B cell (primary cell): ENCODE measurements around the gene RPAP2. TPM values are rescaled to one million over a fixed set of nuclear protein-coding genes. Genes with fewer than 3 reads are reported as not detected.

Source experiments
- ATAC-seq: fragments of 200-7000 bp; cut with Tn5 transposase; one replicate; pipeline ENCODE4 v1.10.0; 2021; ENCODE audit warnings: low read depth, mild to moderate bottlenecking, moderate number of reproducible peaks, moderate library complexity
- CTCF ChIA-PET: fragments of 350-600 bp; sonication (Branson Sonifier 250); formaldehyde crosslinking; loops from one replicate; lab custom pipeline; 2021; ENCODE audit warnings: antibody characterized with exemption, inconsistent platforms; lab: Charles Lee
- POLR2A ChIA-PET: fragments of 350-600 bp; sonication (Branson Sonifier 250); formaldehyde crosslinking; loops from one replicate; lab custom pipeline; 2021; ENCODE audit warnings: antibody characterized with exemption; lab: Charles Lee
- DNase-seq: peaks from one replicate; pipeline ENCODE4 v3.0.0; 2013
- H2AFZ ChIP-seq: 2 replicates; pipeline ENCODE4 v1.6.1; 2012; ENCODE audit warnings: mild to moderate bottlenecking, low read depth, low read length; ENCODE audit not compliant: insufficient read depth, poor library complexity, severe bottlenecking
- H3K27ac ChIP-seq, 2 donors: 1 replicate in 1 of 2; 2 replicates in 1 of 2; pipeline ENCODE4 v1.5.1; 2012 to 2013; ENCODE audit warnings: low read length in 2 of 2, mild to moderate bottlenecking in 2 of 2, moderate library complexity in 1 of 2
- H3K27me3 ChIP-seq, 4 experiments: fragments of 200-600 bp in 1 of 4; sonication (generic) in 1 of 4; replicated peaks in 1 of 4; 1 replicate in 2 of 4; 2 replicates in 2 of 4; pipeline versions ENCODE4 v1.6.1 to v1.7.0; 2013 to 2016; ENCODE audit warnings: low read length in 3 of 4, mild to moderate bottlenecking in 2 of 4, mixed read lengths in 1 of 4, moderate library complexity in 1 of 4; ENCODE audit not compliant: insufficient read depth in 4 of 4, control insufficient read depth in 3 of 4; ENCODE audit errors: control extremely low read depth in 1 of 4
- H3K36me3 ChIP-seq, 2 experiments: replicated peaks in 1 of 2; 1 replicate in 1 of 2; 2 replicates in 1 of 2; pipeline versions ENCODE4 v1.6.1 to v1.7.1; 2013; ENCODE audit warnings: low read length in 1 of 2; ENCODE audit not compliant: insufficient read depth in 2 of 2, control insufficient read depth in 1 of 2; ENCODE audit errors: control extremely low read depth in 1 of 2, extremely low read depth in 1 of 2
- H3K4me1 ChIP-seq, 2 donors: fragments of 200-600 bp in 1 of 2; sonication (generic) in 1 of 2; 1 replicate in 1 of 2; 2 replicates in 1 of 2; pipeline versions ENCODE4 v1.5.1 to v1.6.1; 2013 to 2017; ENCODE audit warnings: low read length in 2 of 2; ENCODE audit not compliant: control insufficient read depth in 2 of 2, insufficient read depth in 2 of 2
- H3K4me2 ChIP-seq: replicated peaks from 2 replicates; pipeline ENCODE3; 2012; ENCODE audit warnings: mild to moderate bottlenecking, low read depth, low read length; ENCODE audit not compliant: poor library complexity, severe bottlenecking
- H3K4me3 ChIP-seq, 5 experiments: fragments of 200-600 bp in 1 of 5; sonication (generic) in 1 of 5; 1 replicate in 3 of 5; 2 replicates in 2 of 5; pipeline versions ENCODE4 v1.5.1 to v1.7.0; 2011 to 2016; ENCODE audit warnings: low read length in 4 of 5, mild to moderate bottlenecking in 4 of 5, low read depth in 2 of 5, control low read depth in 1 of 5, moderate library complexity in 1 of 5; ENCODE audit not compliant: insufficient read depth in 1 of 5; ENCODE audit errors: control extremely low read depth in 1 of 5, extremely low read depth in 1 of 5
- H3K79me2 ChIP-seq: fragments of 200-600 bp; sonication (generic); one replicate; pipeline ENCODE4 v1.6.0; 2016; ENCODE audit warnings: low read length; ENCODE audit not compliant: control insufficient read depth, insufficient read depth
- H3K9ac ChIP-seq: fragments of 200-600 bp; sonication (generic); 2 replicates; pipeline ENCODE4 v1.6.1; 2017; ENCODE audit warnings: mild to moderate bottlenecking, low read length, moderate library complexity
- H3K9me3 ChIP-seq, 3 donors: one replicate each; pipeline versions ENCODE4 v1.6.1 to v1.7.1; 2013; ENCODE audit warnings: low read length in 2 of 3; ENCODE audit not compliant: control insufficient read depth in 2 of 3, insufficient read depth in 1 of 3; ENCODE audit errors: control extremely low read depth in 1 of 3
- H4K20me1 ChIP-seq: 2 replicates; pipeline ENCODE4 v1.6.0; 2012; ENCODE audit warnings: mild to moderate bottlenecking, low read length; ENCODE audit not compliant: insufficient read depth, control insufficient read depth, poor library complexity, severe bottlenecking
- H3K27ac Mint-ChIP-seq: one replicate; pipeline ENCODE4 v1.8.0; 2021; ENCODE audit warnings: mixed read lengths
- H3K27me3 Mint-ChIP-seq: one replicate; pipeline ENCODE4 v1.8.0; 2021; ENCODE audit warnings: mixed read lengths
- H3K4me1 Mint-ChIP-seq: one replicate; pipeline ENCODE4 v1.8.0; 2021; ENCODE audit warnings: mixed read lengths
- H3K4me3 Mint-ChIP-seq: one replicate; pipeline ENCODE4 v1.8.0; 2021; ENCODE audit warnings: mixed read lengths
- H3K9me3 Mint-ChIP-seq: one replicate; pipeline ENCODE4 v1.8.0; 2022; ENCODE audit warnings: mixed read lengths; ENCODE audit not compliant: insufficient read depth
- CTCF ChIP-seq: fragments of 200-600 bp; IDR thresholded peaks from one replicate; pipeline ENCODE4 v1.8.0; 2022; ENCODE audit warnings: antibody characterized with exemption, mild to moderate bottlenecking
- EZH2 ChIP-seq: IDR thresholded peaks from 2 replicates; pipeline ENCODE4 v1.6.1; 2012; ENCODE audit warnings: borderline replicate concordance, low read depth, mild to moderate bottlenecking, moderate library complexity, low read length; ENCODE audit not compliant: insufficient read depth, poor library complexity, severe bottlenecking
- WGBS: methylation state at CpG from one replicate; pipeline ENCODE4 v1.1.5; 2013; ENCODE audit warnings: missing lambda C conversion rate; ENCODE audit not compliant: insufficient coverage; 5-methylcytosine and 5-hydroxymethylcytosine counted together
- intact Hi-C: fragments of 100-400 bp; cut with micrococcal nuclease; formaldehyde crosslinking; loops from one replicate; pipeline ENCODE4 v1.10.0; 2022
- polyA plus RNA-seq: library from polyadenylated mRNA; depleted of rRNA; stranded (reverse); fragments of >200 nt; gene quantifications from 2 replicates; pipeline ENCODE4 v1.2.3, GENCODE V29; 2012
- total RNA-seq, 2 donors: library from RNA; stranded (reverse); fragments of 120-200 nt in 1 of 2; gene quantifications; 1 replicate in 1 of 2; 2 replicates in 1 of 2; pipeline versions ENCODE4 v1.2.3 to v1.2.4, GENCODE V29; 2013 to 2022

The RPAP2 gene
- total and polyA plus RNA-seq, 2 donors (not counting 1 experiment from before 2014, with no cell fraction given) = 6.3 to 31.6 TPM

GRCh38 chr1:92439291-92439690 lies 140.4 kb downstream of the RPAP2 start:
- no peaks in the 10 kb centered on the region for H3K4me1 ChIP-seq
- peaks cover 0 to 12% (median 1%) of the 10 kb centered on the region in 3 donors for H3K9me3 ChIP-seq
- POLR2A ChIA-PET = no interaction called here
- H3K9ac ChIP-seq = no peak overlapping the region
- H3K4me3 Mint-ChIP-seq = no peak overlapping the region
- intact Hi-C loops = no loop called here
- H2AFZ ChIP-seq = no peak overlapping the region
- no peak overlapping the region for H3K4me2 ChIP-seq
- H3K27ac Mint-ChIP-seq = no peak overlapping the region
- no peaks in the 10 kb centered on the region for H3K79me2 ChIP-seq
- no peaks in the 10 kb centered on the region for H3K27me3 Mint-ChIP-seq
- no peaks in the 10 kb centered on the region for H4K20me1 ChIP-seq
- no peaks in the 10 kb centered on the region for H3K4me1 Mint-ChIP-seq
- no CpG with 5 or more reads among the region's 1 CpG for WGBS
- H3K27me3 ChIP-seq = peaks cover 0 to 2% (median 0%) of the 10 kb centered on the region in 4 experiments
- no peak for ATAC-seq
- H3K27ac ChIP-seq = no peak overlapping the region
- H3K4me3 ChIP-seq = no peak overlapping the region
- no peak for TF ChIP-seq EZH2
- no peak for TF ChIP-seq CTCF
- no peaks in the 10 kb centered on the region for H3K9me3 Mint-ChIP-seq
- CTCF ChIA-PET = no interaction called here
- no peaks in the 10 kb centered on the region for H3K36me3 ChIP-seq
- no peak for DNase-seq

GRCh38 chr1:92441316-92441696 lies 142.4 kb downstream of the RPAP2 start:
- Histone ChIP-seq H3K36me3 (no peaks in the 10 kb centered on the region), H4K20me1 (no peaks in the 10 kb centered on the region), H3K9me3 (peaks cover 0 to 8% (median 0%) of the 10 kb centered on the region in 3 donors), H3K79me2 (no peaks in the 10 kb centered on the region), H3K27ac (no peak overlapping the region), H3K4me3 (no peak overlapping the region), H3K4me1 (no peaks in the 10 kb centered on the region), H3K27me3 (no peaks in the 10 kb centered on the region), H3K9ac (no peak overlapping the region), H2AFZ (no peak overlapping the region), H3K4me2 (no peak overlapping the region)
- WGBS = 100% methylated on average over 7 of the region's 9 CpGs
- intact Hi-C loops = no loop called here
- Mint-ChIP-seq H3K27ac (no peak overlapping the region), H3K4me1 (no peaks in the 10 kb centered on the region), H3K27me3 (no peaks in the 10 kb centered on the region), H3K4me3 (no peak overlapping the region), H3K9me3 (no peaks in the 10 kb centered on the region)
- ATAC-seq = no peak
- POLR2A ChIA-PET = no interaction called here
- TF ChIP-seq EZH2 (no peak), CTCF (no peak)
- DNase-seq = no peak
- CTCF ChIA-PET = no interaction called here
